Measurements from ENCODE around the gene RAD51D.
A peak's percentile ranks its signal among the peaks of the same experiment; 100 is the strongest.

The RAD51D gene

DNA sequence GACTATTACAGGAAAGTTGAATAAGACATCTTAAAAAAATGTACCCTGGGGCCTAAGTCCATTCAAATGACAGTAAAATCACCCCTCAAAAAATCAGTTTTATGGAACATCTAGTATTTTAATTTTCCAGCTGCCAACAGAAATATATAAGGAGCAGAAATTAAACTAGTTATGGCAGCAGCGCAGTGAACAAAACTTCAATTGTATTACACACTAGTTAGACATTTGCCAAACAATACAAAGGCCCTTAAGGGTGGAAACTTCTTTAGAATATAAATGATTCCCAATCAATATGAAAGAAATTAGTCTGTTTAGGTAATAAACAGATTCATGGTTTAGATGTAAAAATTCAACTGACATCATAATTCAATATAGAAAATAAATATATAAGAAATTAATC lies 38.0 kb downstream of the RAD51D start:
- no peak overlapping the region for H3K4me3 ChIP-seq (ENCODE audit: extremely low read depth, insufficient read depth, low read length, poor library complexity, severe bottlenecking)
- H3K4me1 ChIP-seq (ENCODE audit: control insufficient read depth, insufficient read depth, low read length, poor library complexity, severe bottlenecking): peaks cover 32% of the 10 kb centered on the region
- no CpG with 5 or more reads among the region's 1 CpG for WGBS, 2 experiments (ENCODE audit: insufficient coverage in 2 of 2)
- no peaks in the 10 kb centered on the region for H3K9me3 ChIP-seq (ENCODE audit: control insufficient read depth, low read length)
- H3K36me3 ChIP-seq (ENCODE audit: control insufficient read depth, insufficient read depth, low read length): no peaks in the 10 kb centered on the region
- H3K27ac ChIP-seq (ENCODE audit: low read depth, low read length, severe bottlenecking): no peak overlapping the region

DNA sequence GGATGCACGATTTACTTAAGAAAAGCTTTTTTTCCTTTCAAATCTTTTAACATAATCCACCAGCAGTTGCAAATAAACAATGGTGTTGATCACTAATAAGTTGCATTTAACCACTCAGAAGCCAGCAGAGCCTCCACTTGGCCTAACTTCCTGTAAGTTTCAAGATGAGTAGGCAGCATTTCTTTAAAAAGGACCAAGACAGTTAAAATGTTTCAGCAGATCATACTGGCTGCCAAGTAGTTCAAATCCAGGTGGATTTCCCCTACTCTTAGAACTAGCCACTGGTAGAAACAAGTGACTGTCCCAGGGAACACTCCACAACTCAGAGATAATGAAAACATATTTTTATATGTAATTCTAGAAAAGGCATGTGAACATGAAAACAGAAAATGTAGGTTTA lies 39.1 kb downstream of the RAD51D start:
- H3K36me3 ChIP-seq (ENCODE audit: control insufficient read depth, insufficient read depth, low read length): no peaks in the 10 kb centered on the region
- H3K4me3 ChIP-seq (ENCODE audit: extremely low read depth, insufficient read depth, low read length, poor library complexity, severe bottlenecking): no peak overlapping the region
- no peaks in the 10 kb centered on the region for H3K9me3 ChIP-seq (ENCODE audit: control insufficient read depth, low read length)
- H3K4me1 ChIP-seq (ENCODE audit: control insufficient read depth, insufficient read depth, low read length, poor library complexity, severe bottlenecking): peaks cover 27% of the 10 kb centered on the region
- no CpG with 5 or more reads among the region's 1 CpG for WGBS, 2 experiments (ENCODE audit: insufficient coverage in 2 of 2)
- no peak overlapping the region for H3K27ac ChIP-seq (ENCODE audit: low read depth, low read length, severe bottlenecking)

DNA sequence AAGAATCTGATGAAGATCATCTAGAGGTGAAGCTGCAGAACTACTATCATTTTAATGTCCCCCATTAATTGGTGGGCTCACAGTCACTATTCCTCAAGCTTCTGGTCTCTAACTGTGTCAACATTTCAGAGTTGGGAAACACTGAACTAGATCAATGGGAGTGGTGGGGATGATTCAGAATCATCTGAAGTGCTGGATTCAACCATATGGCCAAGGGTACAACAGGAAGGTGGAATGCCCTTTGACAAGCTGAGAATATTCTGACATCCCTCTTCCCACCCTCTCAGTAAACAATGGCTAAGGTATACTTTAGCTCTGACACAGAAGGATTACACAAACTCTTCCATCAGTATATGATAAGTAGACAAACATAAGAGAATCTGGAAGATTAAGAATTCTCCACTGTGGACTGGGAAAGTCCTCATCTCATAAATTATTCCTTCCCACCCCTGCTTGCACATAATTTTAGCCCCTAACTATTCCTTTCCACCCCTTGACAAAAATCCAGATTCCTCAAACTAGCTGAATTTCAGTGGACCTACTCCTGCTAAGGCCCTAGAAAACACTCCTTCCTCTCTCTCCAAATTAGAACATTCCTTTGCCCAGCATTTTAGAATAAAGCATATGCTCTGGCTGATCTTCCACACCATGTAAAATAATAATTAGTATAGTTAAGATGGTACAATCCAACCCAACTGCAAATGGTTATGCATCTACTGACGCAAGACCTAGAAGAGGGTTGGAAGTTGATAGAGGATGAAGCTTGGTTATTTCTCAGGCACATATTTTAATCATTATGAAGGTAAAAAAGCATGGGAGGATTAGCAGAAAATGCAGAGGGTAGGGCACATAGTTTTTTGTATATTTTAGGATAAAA lies 39.9 kb downstream of the RAD51D start:
- Histone ChIP-seq H3K4me3 (ENCODE audit: extremely low read depth, insufficient read depth, low read length, poor library complexity, severe bottlenecking) (no peak overlapping the region), H3K4me1 (ENCODE audit: control insufficient read depth, insufficient read depth, low read length, poor library complexity, severe bottlenecking) (peaks cover 27% of the 10 kb centered on the region), H3K9me3 (ENCODE audit: control insufficient read depth, low read length) (no peaks in the 10 kb centered on the region), H3K36me3 (ENCODE audit: control insufficient read depth, insufficient read depth, low read length) (no peaks in the 10 kb centered on the region), H3K27ac (ENCODE audit: low read depth, low read length, severe bottlenecking) (no peak overlapping the region)
- 100% methylated on average over 1 of the region's 1 CpG; no CpG with 5 or more reads in 1 of the 2 experiments for WGBS, 2 experiments (ENCODE audit: insufficient coverage in 2 of 2)

DNA sequence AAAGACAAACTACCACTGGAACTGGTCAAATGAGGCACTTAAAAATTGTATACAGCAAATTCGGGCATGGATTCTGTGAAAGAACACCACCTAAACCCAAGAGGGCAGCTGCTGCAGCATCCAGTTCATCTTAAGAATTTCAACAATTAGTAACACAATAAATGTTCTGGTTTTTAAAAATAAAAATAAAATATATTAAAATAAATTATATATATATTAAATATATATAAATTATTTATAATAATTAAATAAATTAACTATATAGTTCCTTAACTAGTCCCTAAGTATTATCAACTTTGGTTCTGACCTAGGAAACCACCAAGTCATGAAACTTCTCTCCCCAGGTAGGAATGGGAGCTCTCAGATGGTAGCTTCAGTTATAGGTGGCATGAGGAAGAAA lies 42.8 kb downstream of the RAD51D start:
- Histone ChIP-seq H3K4me3 (ENCODE audit: extremely low read depth, insufficient read depth, low read length, poor library complexity, severe bottlenecking) (no peak overlapping the region), H3K9me3 (ENCODE audit: control insufficient read depth, low read length) (no peaks in the 10 kb centered on the region), H3K4me1 (ENCODE audit: control insufficient read depth, insufficient read depth, low read length, poor library complexity, severe bottlenecking) (peaks cover 26% of the 10 kb centered on the region), H3K36me3 (ENCODE audit: control insufficient read depth, insufficient read depth, low read length) (no peaks in the 10 kb centered on the region), H3K27ac (ENCODE audit: low read depth, low read length, severe bottlenecking) (no peak overlapping the region)
- 80% methylated on average over 1 of the region's 1 CpG; no CpG with 5 or more reads in 1 of the 2 experiments for WGBS, 2 experiments (ENCODE audit: insufficient coverage in 2 of 2)

DNA sequence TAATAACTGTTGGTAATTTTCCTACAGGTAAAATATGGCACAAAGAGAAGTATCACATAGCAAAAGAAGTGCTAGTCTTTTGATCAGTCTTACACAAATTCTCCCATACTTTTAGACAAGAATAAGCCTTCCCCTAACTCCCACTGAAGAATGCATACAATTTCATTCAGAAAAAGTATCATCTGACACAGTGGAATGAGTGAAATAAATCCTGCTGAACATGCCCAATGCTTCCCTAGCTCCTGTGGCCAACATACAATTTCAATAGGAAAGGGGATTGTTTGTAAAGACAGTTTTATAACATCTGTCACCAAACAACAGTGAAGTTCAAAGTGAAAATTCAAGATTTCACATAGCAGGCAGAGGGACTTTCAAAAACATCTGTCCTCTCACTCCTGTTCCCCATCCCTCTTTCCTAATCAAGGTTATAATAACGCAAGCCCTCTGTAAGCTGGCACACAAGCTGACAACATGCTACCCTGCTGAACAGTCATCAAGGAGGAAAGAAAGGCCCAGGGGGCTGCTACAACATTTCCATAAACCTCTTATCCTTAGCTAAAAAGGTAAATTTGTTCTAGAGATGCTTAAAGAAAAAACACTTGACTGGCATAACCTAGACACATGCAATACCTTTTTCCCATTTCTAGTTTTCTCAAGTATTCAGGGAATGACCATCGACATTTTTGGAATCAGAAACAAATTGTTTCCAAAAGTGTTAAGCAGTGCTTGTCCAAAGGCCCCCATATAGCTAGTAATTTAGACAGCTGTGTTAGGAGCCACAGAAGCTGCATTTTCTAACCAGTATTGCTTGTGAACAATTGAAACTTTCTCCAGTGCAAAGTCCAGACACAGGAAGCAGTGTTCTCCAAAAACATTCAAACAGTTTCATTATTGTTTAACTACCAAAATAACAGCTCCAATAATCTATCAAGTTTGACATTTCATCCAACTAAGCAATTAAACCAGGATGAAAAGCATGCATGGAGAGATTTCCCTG lies 44.7 kb downstream of the RAD51D start:
- no peaks in the 10 kb centered on the region for H3K9me3 ChIP-seq (ENCODE audit: control insufficient read depth, low read length)
- WGBS, 2 experiments (ENCODE audit: insufficient coverage in 2 of 2): 80 to 100% methylated on average over 1 to 2 of the region's 2 CpGs
- no peaks in the 10 kb centered on the region for H3K36me3 ChIP-seq (ENCODE audit: control insufficient read depth, insufficient read depth, low read length)
- H3K4me1 ChIP-seq (ENCODE audit: control insufficient read depth, insufficient read depth, low read length, poor library complexity, severe bottlenecking): peaks cover 19% of the 10 kb centered on the region
- H3K27ac ChIP-seq (ENCODE audit: low read depth, low read length, severe bottlenecking): peak overlapping the region; percentile 59
- no peak overlapping the region for H3K4me3 ChIP-seq (ENCODE audit: extremely low read depth, insufficient read depth, low read length, poor library complexity, severe bottlenecking)

DNA sequence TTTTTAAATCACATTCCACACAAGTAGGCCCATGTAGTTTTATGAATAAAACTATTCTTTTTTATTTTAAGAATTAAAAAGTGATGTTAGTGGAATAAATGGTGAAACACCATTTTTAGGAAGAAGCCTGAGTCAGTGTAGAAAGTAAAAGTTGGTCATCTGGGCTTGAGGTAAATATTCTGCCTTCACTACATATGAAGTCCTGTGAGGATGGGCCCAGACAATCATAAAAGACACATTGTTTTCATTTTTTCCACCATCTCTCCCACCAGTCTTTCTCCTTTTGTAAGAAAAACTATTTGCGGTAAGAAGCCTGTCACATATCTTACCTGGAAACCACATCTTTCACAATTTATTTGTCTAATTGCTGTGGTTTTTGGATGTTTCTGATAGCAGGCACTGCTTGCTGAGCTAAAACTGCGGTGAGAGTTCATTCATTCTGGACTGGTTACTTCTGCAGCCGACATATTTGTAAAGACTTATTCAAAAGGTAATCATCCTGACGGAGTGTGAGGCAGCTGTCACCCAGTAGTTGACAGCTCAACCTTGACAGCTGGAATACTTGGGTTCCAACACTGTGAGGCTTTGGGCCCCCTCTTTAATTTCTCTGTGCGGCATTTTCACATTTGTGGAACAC lies 45.6 kb downstream of the RAD51D start:
- Histone ChIP-seq H3K36me3 (ENCODE audit: control insufficient read depth, insufficient read depth, low read length) (no peaks in the 10 kb centered on the region), H3K27ac (ENCODE audit: low read depth, low read length, severe bottlenecking) (no peak overlapping the region), H3K4me3 (ENCODE audit: extremely low read depth, insufficient read depth, low read length, poor library complexity, severe bottlenecking) (no peak overlapping the region), H3K4me1 (ENCODE audit: control insufficient read depth, insufficient read depth, low read length, poor library complexity, severe bottlenecking) (peaks cover 25% of the 10 kb centered on the region), H3K9me3 (ENCODE audit: control insufficient read depth, low read length) (no peaks in the 10 kb centered on the region)
- 90 to 94% methylated on average over 3 of the region's 5 CpGs for WGBS, 2 experiments (ENCODE audit: insufficient coverage in 2 of 2)

DNA sequence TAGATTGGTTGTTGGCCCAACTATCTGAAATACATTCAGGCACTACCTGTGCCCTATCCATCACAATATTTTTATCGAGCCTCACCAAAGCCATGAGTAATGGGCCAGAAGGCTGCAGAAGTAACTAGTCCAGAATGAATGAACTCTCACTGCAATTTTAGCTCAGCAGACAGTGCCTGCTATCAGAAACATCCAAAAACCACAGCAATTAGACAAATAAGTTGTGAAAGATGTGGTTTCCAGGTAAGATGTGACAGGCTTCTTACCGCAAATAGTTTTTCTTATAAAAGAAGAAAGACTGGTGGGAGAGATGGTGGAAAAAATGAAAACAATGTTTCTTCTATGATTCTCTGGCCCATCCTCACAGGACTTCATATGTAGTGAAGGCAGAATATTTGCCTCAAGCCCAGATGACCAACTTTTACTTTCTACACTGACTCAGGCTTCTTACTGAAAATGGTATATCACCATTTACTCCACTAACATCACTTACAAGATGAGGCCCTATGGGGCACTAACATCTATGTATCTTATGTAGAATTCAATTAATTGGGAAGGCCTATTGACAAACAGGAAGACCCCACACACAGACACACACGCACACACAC lies 46.4 kb downstream of the RAD51D start:
- Histone ChIP-seq H3K27ac (ENCODE audit: low read depth, low read length, severe bottlenecking) (no peak overlapping the region), H3K9me3 (ENCODE audit: control insufficient read depth, low read length) (no peaks in the 10 kb centered on the region), H3K4me3 (ENCODE audit: extremely low read depth, insufficient read depth, low read length, poor library complexity, severe bottlenecking) (no peak overlapping the region), H3K36me3 (ENCODE audit: control insufficient read depth, insufficient read depth, low read length) (no peaks in the 10 kb centered on the region), H3K4me1 (ENCODE audit: control insufficient read depth, insufficient read depth, low read length, poor library complexity, severe bottlenecking) (peaks cover 26% of the 10 kb centered on the region)
- 83 to 89% methylated on average over 1 of the region's 3 CpGs for WGBS, 2 experiments (ENCODE audit: insufficient coverage in 2 of 2)

DNA sequence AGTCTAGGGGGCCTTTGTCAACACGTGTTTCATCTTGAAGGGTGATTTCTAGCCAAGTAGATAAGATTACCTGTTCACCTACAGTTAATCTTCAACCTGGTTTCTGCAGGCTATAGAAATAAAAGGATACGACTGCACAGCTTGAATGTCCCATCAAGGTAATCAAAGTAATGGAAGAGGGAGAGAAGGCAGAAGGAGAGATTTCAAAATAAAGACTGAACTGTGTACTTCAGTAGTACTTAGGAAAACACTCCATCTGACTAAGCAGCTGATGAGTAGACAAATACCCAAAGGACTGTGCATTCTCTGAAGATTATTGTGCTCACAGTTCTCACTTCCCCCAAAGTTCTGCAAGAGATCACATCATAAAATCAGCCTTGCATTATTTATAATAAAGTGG lies 50.3 kb downstream of the RAD51D start:
- peaks cover 20% of the 10 kb centered on the region for H3K4me1 ChIP-seq (ENCODE audit: control insufficient read depth, insufficient read depth, low read length, poor library complexity, severe bottlenecking)
- no peaks in the 10 kb centered on the region for H3K36me3 ChIP-seq (ENCODE audit: control insufficient read depth, insufficient read depth, low read length)
- WGBS, 2 experiments (ENCODE audit: insufficient coverage in 2 of 2): 83% methylated on average over 1 of the region's 2 CpGs; no CpG with 5 or more reads in 1 of the 2 experiments
- H3K27ac ChIP-seq (ENCODE audit: low read depth, low read length, severe bottlenecking): no peak overlapping the region
- H3K4me3 ChIP-seq (ENCODE audit: extremely low read depth, insufficient read depth, low read length, poor library complexity, severe bottlenecking): no peak overlapping the region
- no peaks in the 10 kb centered on the region for H3K9me3 ChIP-seq (ENCODE audit: control insufficient read depth, low read length)

DNA sequence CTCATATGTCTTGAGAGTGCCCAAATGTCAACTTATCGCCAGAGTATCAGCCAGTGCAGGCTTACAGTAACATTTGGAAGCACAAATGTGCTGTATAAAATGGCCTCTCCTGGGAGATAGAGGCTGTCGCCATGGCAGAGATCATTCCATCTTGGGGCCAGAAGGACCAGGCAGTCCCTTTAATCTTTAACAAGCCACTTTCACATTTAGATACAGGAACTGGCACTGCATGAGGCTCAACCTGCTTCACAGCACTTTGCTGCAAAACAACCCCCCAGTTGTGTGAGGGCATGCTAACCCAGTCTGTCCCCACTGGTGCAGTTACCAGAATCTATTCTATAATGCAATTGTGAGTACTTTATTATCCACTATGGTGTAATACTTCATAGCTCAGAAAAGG lies 51.4 kb downstream of the RAD51D start:
- Histone ChIP-seq H3K4me3 (ENCODE audit: extremely low read depth, insufficient read depth, low read length, poor library complexity, severe bottlenecking) (no peak overlapping the region), H3K27ac (ENCODE audit: low read depth, low read length, severe bottlenecking) (no peak overlapping the region), H3K9me3 (ENCODE audit: control insufficient read depth, low read length) (no peaks in the 10 kb centered on the region), H3K36me3 (ENCODE audit: control insufficient read depth, insufficient read depth, low read length) (no peaks in the 10 kb centered on the region), H3K4me1 (ENCODE audit: control insufficient read depth, insufficient read depth, low read length, poor library complexity, severe bottlenecking) (peaks cover 23% of the 10 kb centered on the region)
- 83 to 100% methylated on average over 2 of the region's 2 CpGs for WGBS, 2 experiments (ENCODE audit: insufficient coverage in 2 of 2)

DNA sequence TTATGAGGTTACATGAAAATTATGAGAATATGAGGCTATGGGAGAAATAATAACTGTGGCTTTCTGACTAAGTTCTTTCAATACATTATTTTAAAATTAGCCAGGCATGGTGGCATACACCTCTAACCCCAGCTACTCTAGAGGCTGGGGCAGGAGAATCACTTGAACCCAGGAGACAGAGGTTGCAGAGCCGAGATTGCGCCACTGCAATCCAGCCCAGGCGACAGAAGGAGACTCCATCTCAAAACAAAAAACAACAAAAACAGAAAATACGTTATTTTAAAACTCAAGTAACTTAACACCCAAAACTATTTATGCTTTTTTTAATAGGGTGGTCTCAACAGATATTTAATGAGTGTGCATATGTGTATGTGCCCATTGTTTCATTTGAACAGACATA lies 53.8 kb downstream of the RAD51D start:
- no peaks in the 10 kb centered on the region for H3K36me3 ChIP-seq (ENCODE audit: control insufficient read depth, insufficient read depth, low read length)
- no peaks in the 10 kb centered on the region for H3K9me3 ChIP-seq (ENCODE audit: control insufficient read depth, low read length)
- H3K27ac ChIP-seq (ENCODE audit: low read depth, low read length, severe bottlenecking): no peak overlapping the region
- peaks cover 27% of the 10 kb centered on the region for H3K4me1 ChIP-seq (ENCODE audit: control insufficient read depth, insufficient read depth, low read length, poor library complexity, severe bottlenecking)
- WGBS, 2 experiments (ENCODE audit: insufficient coverage in 2 of 2): 100% methylated on average over 3 of the region's 4 CpGs; no CpG with 5 or more reads in 1 of the 2 experiments
- H3K4me3 ChIP-seq (ENCODE audit: extremely low read depth, insufficient read depth, low read length, poor library complexity, severe bottlenecking): no peak overlapping the region

Data from mesodermal cell (in vitro differentiated cells).